Endothelial cell of umbilical vein (primary cell): ENCODE results near the gene RTN4. TPM values are rescaled to one million over a fixed set of nuclear protein-coding genes. Genes with fewer than 3 reads are reported as not detected.

ENCODE experiments used
- BruUV-seq: library from RNA; stranded (reverse); fragments of 400-500 nt; replicated peaks from 2 replicates; lab custom pipeline; 2021; lab: Mats Ljungman, UMichigan
- CTCF ChIA-PET: fragments of 300-600, 350-600 bp; sonication (Branson Sonifier 250); formaldehyde crosslinking; loops from one replicate; lab custom pipeline; 2021; ENCODE audit warnings: antibody characterized with exemption, inconsistent platforms; lab: Charles Lee
- POLR2A ChIA-PET: fragments of 300-600, 350-600 bp; sonication (Branson Sonifier 250); formaldehyde crosslinking; loops from one replicate; lab custom pipeline; 2021; ENCODE audit warnings: antibody characterized with exemption, inconsistent platforms; lab: Charles Lee
- DNase-seq: peaks from one replicate; pipeline ENCODE4 v3.0.0-alpha.2; 2011; ENCODE audit warnings: low read depth, low spot score
- FAIRE-seq: peaks from 2 replicates; lab custom pipeline; 2011; peaks lifted over from hg19 to GRCh38; lab: Jason Lieb, UNC
- H2AFZ ChIP-seq: 2 replicates; pipeline ENCODE4 v1.6.0; 2012; ENCODE audit warnings: low read depth, low read length, control low read depth, inconsistent platforms
- H3K27ac ChIP-seq: 2 replicates; pipeline ENCODE4 v1.5.1; 2011; ENCODE audit warnings: low read depth, mild to moderate bottlenecking, control low read depth, low read length, moderate library complexity; ENCODE audit not compliant: insufficient read depth
- H3K27me3 ChIP-seq, 2 experiments: 2 replicates each; pipeline versions ENCODE4 v1.6.0 to v1.6.1; 2011; ENCODE audit warnings: low read length in 2 of 2, mixed read lengths in 1 of 2; ENCODE audit not compliant: control insufficient read depth in 2 of 2, insufficient read depth in 2 of 2
- H3K36me3 ChIP-seq, 2 experiments: 2 replicates in 1 of 2; 3 replicates in 1 of 2; pipeline ENCODE4 v1.5.1; 2011; ENCODE audit warnings: low read length in 2 of 2, mild to moderate bottlenecking in 1 of 2, moderate library complexity in 1 of 2; ENCODE audit not compliant: control insufficient read depth in 2 of 2, insufficient read depth in 2 of 2; ENCODE audit errors: extremely low read depth in 1 of 2
- H3K4me1 ChIP-seq: 3 replicates; pipeline ENCODE4 v1.5.1; 2011; ENCODE audit warnings: mild to moderate bottlenecking, low read length; ENCODE audit not compliant: control insufficient read depth, insufficient read depth; ENCODE audit errors: extremely low read depth
- H3K4me2 ChIP-seq: 2 replicates; pipeline ENCODE4 v1.6.1; 2011; ENCODE audit warnings: low read length, control low read depth, mixed read lengths; ENCODE audit not compliant: insufficient read depth
- H3K4me3 ChIP-seq, 3 experiments: fragments of 200-600 bp in 1 of 3; sonication (generic), shearing (Covaris generic) in 1 of 3; replicated peaks in 1 of 3; 2 replicates each; pipeline ENCODE4 v1.5.1; 2011 to 2016; ENCODE audit warnings: control low read depth in 3 of 3, low read length in 3 of 3, mild to moderate bottlenecking in 2 of 3, inconsistent platforms in 1 of 3, low read depth in 1 of 3, moderate library complexity in 1 of 3; ENCODE audit not compliant: insufficient read depth in 1 of 3
- H3K79me2 ChIP-seq: 2 replicates; pipeline ENCODE4 v1.6.0; 2012; ENCODE audit warnings: low read length, inconsistent platforms; ENCODE audit not compliant: control insufficient read depth, insufficient read depth
- H3K9ac ChIP-seq: replicated peaks from 2 replicates; pipeline ENCODE3; 2011; ENCODE audit warnings: low read length, control low read depth; ENCODE audit not compliant: insufficient read depth; ENCODE audit errors: extremely low read depth
- H3K9me1 ChIP-seq: replicated peaks from 3 replicates; pipeline ENCODE4 v1.6.0; 2011; ENCODE audit warnings: mild to moderate bottlenecking, low read length; ENCODE audit not compliant: control insufficient read depth, insufficient read depth; ENCODE audit errors: extremely low read depth
- H3K9me3 ChIP-seq: replicated peaks from 2 replicates; pipeline ENCODE4 v1.5.1; 2012; ENCODE audit warnings: low read length, inconsistent platforms; ENCODE audit not compliant: control insufficient read depth, insufficient read depth
- H4K20me1 ChIP-seq: replicated peaks from 2 replicates; pipeline ENCODE3; 2011; ENCODE audit warnings: mild to moderate bottlenecking, low read length; ENCODE audit not compliant: control insufficient read depth, insufficient read depth; ENCODE audit errors: extremely low read depth
- EZH2 ChIP-seq: IDR thresholded peaks from 2 replicates; pipeline ENCODE4 v1.6.1; 2012; ENCODE audit warnings: borderline replicate concordance, low read depth, mild to moderate bottlenecking, moderate library complexity, low read length, inconsistent platforms; ENCODE audit not compliant: severe bottlenecking
- FOS ChIP-seq: IDR thresholded peaks from 2 replicates; pipeline ENCODE4 v1.6.1; 2011; ENCODE audit warnings: mild to moderate bottlenecking, low read length, moderate library complexity, borderline replicate concordance; ENCODE audit not compliant: insufficient read depth
- GATA2 ChIP-seq: IDR thresholded peaks from 2 replicates; pipeline ENCODE4 v1.7.0; 2011; ENCODE audit warnings: low read depth, mild to moderate bottlenecking, moderate library complexity, mixed read lengths, low read length; ENCODE audit not compliant: insufficient read length, insufficient read depth
- JUN ChIP-seq: IDR thresholded peaks from 2 replicates; pipeline ENCODE4 v1.6.1; 2011; ENCODE audit warnings: borderline replicate concordance, low read depth; ENCODE audit not compliant: insufficient read length, insufficient read depth
- MYC ChIP-seq: IDR thresholded peaks from one replicate; pipeline ENCODE4 v1.6.1; 2011; ENCODE audit warnings: mild to moderate bottlenecking, low read depth, low read length
- POLR2A ChIP-seq: IDR thresholded peaks from 2 replicates; pipeline ENCODE4 v1.6.1; 2012; ENCODE audit warnings: low read depth, mild to moderate bottlenecking, control low read depth, low read length
- POLR2AphosphoS5 ChIP-seq: IDR thresholded peaks from 2 replicates; pipeline ENCODE4 v1.6.1; 2012; ENCODE audit warnings: low read depth, mild to moderate bottlenecking, control low read depth, low read length, moderate library complexity; ENCODE audit not compliant: insufficient read depth
- dilution Hi-C: fragments of 300-500 bp; cut with MboI; formaldehyde crosslinking; loops from one replicate; pipeline ENCODE4 v1.15.0; 2019; ENCODE audit warnings: low sequenced_read_pairs; ENCODE audit not compliant: extremely low pct_ligation_motif_present
- intact Hi-C: fragments of 100-400 bp; cut with micrococcal nuclease; formaldehyde crosslinking; loops from one replicate; pipeline ENCODE4 v1.10.0; 2022
- polyA plus RNA-seq, 4 experiments: library from polyadenylated mRNA; depleted of rRNA in 3 of 4; stranded (reverse) in 3 of 4; unstranded in 1 of 4; fragments of >200 nt; gene quantifications; 2 replicates each; pipeline versions ENCODE4 v1.2.1 to v1.2.3, GENCODE V29; 2011 to 2012; ENCODE audit warnings: missing spikeins in 1 of 4
- total RNA-seq: library from RNA; stranded (reverse); gene quantifications from 2 replicates; pipeline ENCODE4 v1.2.3, GENCODE V29; 2021
- TF ChIP-seq, protein P1 (sequence below), 2 donors: IDR thresholded peaks; 1 replicate in 1 of 2; 2 replicates in 1 of 2; pipeline ENCODE4 v1.5.1; 2011; ENCODE audit warnings: low read length in 2 of 2, mild to moderate bottlenecking in 2 of 2, moderate library complexity in 2 of 2, control low read depth in 1 of 2, inconsistent platforms in 1 of 2, low read depth in 1 of 2; ENCODE audit not compliant: insufficient read depth in 1 of 2; ENCODE audit errors: extremely low read depth in 1 of 2
- TF ChIP-seq, protein P2 (sequence below): IDR thresholded peaks from 2 replicates; pipeline ENCODE4 v1.6.1; 2011; ENCODE audit not compliant: insufficient read depth, insufficient read length

The RTN4 gene
- total and polyA plus RNA-seq, 2 donors (not counting 3 experiments of a cell fraction or from before 2014, with no cell fraction given): 253 to 486 TPM

DNA sequence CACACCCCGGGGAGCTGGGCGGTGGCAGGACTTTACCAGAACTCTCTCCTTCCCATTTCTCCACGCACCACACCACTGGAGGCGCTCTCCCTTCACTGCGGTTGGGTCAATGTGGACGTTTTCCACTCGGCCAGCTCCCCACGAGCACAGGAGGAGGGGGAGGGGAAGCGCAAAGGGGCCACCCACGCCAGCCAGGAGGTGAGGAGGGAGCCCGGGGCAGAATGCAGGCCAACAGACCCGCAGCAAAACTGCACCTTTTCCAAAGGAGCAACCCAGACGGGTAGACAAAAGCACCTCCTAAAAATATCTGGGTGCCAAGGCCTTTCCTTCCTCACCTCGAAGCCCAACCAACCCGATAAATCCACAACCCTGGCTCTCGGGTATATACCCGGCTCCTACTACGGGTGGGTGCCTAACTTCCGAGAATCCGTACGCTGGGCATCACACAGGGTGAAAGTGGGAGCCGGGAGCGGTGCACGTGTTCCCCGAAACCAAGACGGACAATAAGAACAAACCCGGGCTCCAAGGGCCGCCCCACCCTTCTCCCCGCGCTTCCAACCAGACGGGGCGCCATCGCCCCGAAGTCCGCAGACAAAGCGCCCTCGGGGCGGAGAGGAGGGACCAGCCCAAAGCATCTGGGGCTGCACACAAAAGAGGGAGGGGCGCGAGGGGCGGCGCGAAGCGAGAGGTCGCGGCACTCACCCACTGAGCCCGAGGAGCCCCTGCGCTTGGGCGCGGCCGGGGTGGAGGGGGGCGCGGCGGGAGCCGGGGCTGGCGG lies 1.0 kb downstream of the RTN4 start:
- Histone ChIP-seq H3K9me1 (no peaks in the 10 kb centered on the region), H3K4me2 (peak overlapping the region; percentile 81), H3K9ac (peak overlapping the region; percentile 97), H3K36me3 (no peaks in the 10 kb centered on the region), H3K4me1 (peaks cover 48% of the 10 kb centered on the region), H4K20me1 (peaks cover 15% of the 10 kb centered on the region), H3K27me3 (no peaks in the 10 kb centered on the region), H3K4me3 (peak overlapping the region; percentile 86 to 99 (median 97)), H3K27ac (peak overlapping the region; percentile 97), H2AFZ (no peak overlapping the region), H3K79me2 (peaks cover 62% of the 10 kb centered on the region), H3K9me3 (no peaks in the 10 kb centered on the region)
- TF ChIP-seq, protein P1, sequence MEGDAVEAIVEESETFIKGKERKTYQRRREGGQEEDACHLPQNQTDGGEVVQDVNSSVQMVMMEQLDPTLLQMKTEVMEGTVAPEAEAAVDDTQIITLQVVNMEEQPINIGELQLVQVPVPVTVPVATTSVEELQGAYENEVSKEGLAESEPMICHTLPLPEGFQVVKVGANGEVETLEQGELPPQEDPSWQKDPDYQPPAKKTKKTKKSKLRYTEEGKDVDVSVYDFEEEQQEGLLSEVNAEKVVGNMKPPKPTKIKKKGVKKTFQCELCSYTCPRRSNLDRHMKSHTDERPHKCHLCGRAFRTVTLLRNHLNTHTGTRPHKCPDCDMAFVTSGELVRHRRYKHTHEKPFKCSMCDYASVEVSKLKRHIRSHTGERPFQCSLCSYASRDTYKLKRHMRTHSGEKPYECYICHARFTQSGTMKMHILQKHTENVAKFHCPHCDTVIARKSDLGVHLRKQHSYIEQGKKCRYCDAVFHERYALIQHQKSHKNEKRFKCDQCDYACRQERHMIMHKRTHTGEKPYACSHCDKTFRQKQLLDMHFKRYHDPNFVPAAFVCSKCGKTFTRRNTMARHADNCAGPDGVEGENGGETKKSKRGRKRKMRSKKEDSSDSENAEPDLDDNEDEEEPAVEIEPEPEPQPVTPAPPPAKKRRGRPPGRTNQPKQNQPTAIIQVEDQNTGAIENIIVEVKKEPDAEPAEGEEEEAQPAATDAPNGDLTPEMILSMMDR (IDR thresholded peaks at IDR 0.05; ENCODE audit: extremely low read depth in 1 of 2, insufficient read depth in 1 of 2, low read depth in 1 of 2, low read length in 2 of 2): peak; percentile 72 to 81
- TF ChIP-seq, protein P2, sequence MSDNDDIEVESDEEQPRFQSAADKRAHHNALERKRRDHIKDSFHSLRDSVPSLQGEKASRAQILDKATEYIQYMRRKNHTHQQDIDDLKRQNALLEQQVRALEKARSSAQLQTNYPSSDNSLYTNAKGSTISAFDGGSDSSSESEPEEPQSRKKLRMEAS: peak; percentile 23
- peak; percentile 44 for TF ChIP-seq POLR2AphosphoS5
- TF ChIP-seq POLR2A: no peak
- TF ChIP-seq GATA2: no peak
- TF ChIP-seq MYC: no peak
- TF ChIP-seq EZH2: no peak
- no peak for TF ChIP-seq FOS
- no peak for TF ChIP-seq JUN
- dilution Hi-C loops (no loop called here), intact Hi-C loops (loop anchor here (10.0 kb wide), 1 partner anchor 324 kb away; the partner anchor contains the start of gene EML6)
- ChIA-PET CTCF (interaction anchor here (0.7 to 4.6 kb wide), 35 partner anchors 9 to 942 kb away, joined by 3 to 129 read pairs (median 5); no protein-coding TSS in a partner anchor), POLR2A (interaction anchor here (0.5 to 2.5 kb wide), 6 partner anchors 51 to 118 kb away, joined by 3 to 9 read pairs (median 4); no protein-coding TSS in a partner anchor)
- no TSS peak for BruUV-seq
- FAIRE-seq (peak; percentile 76), DNase-seq (peak; percentile 83)
